Cerebellar nuclear complex (tissue), 1 donor: Measurements from ENCODE around the gene FBRSL1.
"Not testable (repeated sequence)": the region's sequence is repeated elsewhere in the genome, so short reads cannot be mapped to it uniquely, and the experiment has no call there.

Source experiments
- DNase-seq, 2 experiments: peaks; one replicate each; lab custom pipeline; 2025; lab: John Stamatoyannopoulos, UW

FBRSL1 gene

DNA sequence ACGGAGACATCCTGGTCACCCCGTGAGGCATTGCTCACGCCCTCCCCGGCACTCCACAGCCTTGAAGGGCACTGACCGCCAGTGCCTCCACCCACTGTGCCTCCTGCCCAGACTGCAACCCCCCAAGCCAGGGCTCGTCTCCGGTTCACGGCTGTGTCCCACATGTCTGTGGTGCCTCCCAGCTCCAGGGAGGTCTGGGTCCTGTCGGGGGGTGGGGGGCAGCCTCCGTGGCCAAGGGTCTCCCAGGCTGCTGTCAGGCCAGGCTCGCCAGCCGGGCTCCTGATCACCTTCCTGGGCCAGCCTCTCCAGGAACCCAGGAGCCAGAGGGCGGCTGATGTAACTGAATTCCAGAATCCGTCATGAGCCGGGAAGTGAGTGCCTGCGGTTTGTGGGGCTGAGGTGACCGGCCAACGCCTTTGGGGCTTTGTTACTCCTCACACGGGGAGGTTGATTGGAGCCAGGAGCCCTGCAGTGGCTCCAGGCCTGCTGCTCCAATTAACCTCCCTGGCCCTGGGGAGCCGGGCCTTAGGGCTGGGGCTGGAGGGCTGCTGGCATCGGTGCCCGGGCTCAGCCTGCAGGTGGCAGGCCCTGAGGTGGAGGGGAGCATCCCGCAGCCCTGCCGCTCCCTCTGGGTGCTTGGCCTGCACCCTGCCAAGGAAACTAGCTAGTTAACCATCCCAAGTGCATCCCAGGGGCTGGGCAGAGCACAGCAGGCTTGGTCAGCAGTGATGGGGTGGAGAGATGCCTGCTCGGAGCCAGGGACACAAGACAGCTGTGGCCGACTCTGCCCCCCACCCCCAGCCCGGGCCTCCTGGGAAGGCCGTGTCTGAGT lies 36.4 kb upstream of the FBRSL1 start:
- no peak for DNase-seq

DNA sequence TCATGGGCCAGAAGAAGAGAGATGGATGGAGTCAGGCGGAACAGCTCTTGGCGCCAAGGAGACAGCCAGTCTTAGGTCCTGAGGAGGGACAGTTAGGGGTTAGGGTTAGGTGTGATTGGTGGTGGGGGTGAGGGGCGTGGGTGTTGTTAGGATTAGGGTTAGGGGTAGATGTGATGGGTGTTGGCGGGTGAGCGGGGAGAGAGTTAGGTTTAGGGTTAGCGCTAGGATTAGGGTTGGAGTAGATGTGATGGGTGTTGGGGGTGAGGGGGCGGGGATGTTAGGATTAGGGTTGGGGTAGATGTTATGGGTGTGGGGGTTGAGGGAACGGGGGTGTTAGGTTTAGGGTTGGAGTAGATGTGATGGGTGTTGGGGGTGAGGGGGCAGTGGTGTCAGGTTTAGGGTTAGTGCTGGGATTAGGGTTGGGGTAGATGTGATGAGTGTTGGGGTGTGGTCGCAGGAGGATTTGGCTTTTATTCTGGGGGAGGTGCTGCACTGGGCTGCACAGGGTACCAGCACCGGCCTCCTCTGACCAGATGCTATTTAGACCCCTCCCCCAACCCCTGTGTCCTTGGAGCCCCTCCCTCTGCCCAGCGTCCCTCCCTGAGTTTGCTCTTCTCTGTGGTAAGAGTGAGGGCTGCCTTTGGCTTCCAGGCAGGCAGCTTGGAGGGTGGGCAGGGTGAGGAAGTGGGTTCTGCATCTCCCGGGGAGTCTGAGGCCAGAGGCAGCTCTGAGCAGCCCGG lies 35.6 kb upstream of the FBRSL1 start:
- no peak for DNase-seq

DNA sequence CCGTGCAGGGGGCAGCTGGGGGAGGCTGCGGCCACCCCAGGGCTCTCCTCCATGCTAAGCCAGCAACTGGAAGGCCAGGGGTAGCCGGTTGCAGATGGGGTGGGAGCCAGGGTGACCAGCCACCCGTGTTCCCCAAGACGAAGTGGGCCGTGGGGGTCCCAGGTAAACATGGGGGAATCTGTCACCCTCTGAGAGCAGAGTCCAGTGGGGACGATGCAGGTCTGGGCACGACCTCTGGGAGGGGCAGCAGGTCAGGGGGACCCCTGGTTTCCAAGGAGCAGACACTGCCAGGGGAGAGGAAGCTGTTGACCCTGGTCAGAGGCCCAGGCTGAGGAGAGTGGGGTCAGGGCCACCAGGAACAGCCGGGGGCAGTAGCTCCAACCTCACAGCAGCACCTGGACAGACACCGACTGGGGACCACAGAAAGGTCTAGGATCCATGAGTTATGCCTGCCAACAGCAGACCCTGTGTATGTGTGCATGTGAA lies 35.0 kb upstream of the FBRSL1 start:
- no peak for DNase-seq

DNA sequence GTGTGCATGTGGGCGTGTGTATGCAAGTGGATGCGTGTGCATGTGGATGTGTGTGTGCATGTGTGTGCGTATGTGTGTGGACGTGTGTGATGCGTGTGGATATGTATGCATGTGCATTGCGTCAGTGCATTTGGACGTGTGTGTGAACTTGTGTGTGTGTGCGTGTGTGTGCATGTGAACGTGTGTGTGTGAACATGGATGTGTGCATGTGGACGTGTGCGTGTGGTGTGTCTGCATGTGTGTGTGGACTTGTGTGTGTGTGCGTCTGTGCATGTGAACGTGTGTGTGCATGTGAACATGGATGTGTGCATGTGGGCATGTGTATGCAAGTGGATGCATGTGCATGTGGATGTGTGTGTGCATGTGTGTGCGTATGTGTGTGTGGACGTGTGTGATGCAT lies 34.4 kb upstream of the FBRSL1 start:
- no peak for DNase-seq

DNA sequence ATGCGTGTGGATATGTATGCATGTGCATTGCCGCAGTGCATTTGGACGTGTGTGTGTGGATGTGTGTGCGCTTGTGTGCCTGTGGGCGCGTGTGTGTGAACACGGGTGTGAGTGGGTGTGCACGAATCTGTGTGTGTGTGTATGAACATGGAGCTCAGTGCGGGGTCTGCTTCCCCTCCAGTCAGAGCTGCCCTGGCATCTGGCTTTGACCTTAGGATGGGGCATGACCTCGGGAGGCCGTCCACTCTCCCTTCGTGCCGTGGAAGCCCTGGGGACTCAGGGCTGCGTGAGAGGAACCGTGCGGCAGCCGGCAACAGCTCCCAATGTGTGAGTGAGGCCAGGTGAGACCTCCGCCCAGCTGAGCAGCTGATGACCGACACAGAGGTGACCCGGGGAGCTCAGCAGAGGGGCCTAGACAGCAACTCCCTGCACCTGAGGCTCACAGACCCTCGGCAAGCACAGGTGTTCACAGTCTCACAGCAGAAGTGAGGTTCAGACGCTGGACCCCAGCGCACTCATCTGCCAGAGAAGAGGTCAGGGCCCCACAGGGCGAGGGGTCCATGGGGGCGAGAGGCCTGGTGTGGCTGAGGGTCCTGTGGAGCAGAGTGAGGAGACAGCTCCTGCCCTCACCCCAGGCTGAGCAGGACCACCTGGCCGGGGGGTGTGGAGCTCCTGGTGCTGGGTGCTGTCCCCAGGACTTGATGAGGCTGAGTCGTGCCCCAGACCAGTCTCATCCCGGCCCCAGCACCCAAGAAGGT lies 33.6 kb upstream of the FBRSL1 start:
- no peak for DNase-seq

DNA sequence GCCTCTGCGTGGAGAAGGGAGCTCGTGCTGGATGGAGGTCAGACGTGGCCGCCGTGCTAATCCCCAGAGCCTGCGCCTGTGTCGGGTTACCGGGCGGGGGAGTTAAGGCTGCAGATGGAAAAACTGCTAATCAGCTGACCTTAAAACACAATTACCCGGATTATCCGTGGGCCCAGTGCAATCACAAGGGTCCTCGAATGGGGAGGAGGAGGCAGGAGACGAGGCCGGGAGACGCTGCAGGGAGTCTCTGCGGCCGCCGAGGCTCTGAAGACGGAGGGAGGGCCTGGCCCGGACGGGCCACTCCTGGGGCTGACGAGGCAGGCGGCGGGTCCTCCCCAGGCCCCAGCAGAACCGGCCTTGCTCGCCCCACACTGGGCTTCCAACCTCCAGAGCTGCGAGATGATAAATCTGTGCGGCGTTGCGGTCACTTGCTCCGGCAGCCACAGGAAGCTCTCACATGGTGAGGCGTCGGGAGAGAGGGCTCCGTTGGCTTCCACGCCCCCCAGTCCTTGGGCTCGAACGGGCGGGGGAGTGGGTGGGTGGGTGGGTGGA lies 32.9 kb upstream of the FBRSL1 start:
- DNase-seq: no peak

DNA sequence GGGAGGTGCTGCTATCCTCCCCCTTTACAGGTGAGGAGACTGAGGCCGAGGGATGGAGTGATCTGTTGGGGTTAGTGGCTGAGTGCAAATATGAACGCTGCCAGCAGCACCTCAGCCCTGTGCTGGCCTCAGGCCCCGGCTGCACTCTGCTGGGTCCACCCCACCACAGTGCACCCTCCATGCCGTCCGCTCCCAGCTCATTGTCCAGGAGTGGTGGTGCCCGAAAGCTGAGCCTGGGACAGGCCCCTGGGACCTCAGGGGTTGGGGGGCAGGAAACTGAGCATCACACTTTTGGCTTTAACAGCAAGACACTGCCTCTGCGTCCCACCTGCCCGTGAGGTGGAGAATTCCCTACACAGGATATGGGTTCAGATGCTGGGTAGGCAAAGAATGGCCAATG lies 31.5 kb upstream of the FBRSL1 start:
- no peak for DNase-seq

DNA sequence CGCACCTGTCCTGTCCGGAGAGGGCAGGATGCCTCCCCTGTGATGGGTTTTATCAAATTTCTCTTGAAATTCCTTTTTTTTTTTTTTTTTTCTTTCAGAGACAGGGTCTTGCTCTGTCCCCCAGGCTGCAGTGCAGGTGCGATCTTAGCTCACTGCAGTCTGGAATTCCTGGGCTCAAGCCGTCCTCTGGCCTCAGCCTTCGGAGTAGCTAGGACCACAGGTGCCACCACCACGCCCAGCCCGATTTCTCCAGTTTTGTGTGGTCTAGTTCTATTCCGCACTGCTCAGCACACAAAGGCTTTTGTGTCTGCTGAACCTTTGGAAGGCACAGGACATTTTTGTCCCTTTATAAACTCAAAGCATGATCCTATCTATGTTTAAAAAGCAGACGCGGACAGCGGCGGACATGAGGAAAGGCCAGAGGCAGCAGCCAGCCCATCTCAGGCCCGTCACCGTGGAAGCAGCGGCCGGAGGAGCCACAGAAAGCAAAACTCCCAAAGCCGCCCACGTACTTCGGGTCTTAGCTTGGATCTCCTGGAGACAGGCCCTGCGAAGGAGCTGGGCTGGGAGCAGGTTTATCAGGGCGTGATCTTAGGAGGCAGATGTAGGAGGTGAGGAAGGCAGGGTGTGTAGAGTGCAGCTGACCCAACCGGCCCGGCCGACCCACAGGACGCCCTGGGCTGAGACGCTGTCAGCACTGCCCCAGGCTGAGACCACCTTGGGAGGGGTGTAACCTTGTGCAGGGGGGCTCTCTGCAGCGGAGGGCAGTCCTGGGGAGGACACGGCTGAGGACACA lies 30.9 kb upstream of the FBRSL1 start:
- DNase-seq: no peak

DNA sequence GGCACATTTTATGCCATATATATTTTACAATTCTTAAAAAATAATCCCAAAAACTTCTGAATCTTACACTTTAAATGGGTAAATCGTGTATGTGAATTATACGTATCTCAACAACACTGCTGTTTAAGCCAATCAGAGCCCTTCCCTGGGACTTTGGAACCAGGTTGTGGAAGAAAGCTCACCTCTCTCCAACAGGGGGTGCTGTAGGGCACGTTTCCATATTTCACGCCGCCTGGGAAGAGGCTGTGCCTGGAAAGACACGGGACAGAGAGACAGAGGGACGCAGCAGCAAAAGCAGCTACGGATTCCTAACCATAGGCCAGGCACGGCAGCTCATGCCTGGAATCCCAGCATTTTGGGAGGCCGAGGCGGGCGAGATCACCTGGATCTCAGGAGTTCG lies 29.4 kb upstream of the FBRSL1 start:
- DNase-seq: no peak

DNA sequence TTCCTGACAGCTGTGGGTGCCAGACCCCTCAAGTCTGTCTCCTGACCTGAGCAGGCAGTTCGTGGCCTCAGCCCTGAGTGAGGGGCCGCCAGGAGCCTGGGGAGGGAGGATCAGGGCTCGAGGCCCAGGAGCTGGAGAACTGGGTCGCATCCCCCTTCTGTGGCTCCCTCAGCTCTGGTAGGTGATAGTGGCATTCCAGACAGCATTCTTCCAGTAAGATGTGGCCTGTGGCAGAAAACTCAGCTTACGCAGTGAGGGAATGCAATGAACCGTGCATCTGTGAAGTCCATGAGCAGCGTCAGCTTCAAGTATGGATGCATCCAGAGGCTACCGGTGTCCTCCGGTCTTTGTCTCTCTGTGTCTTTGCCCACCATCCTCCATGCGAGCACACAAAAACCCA lies 28.4 kb upstream of the FBRSL1 start:
- DNase-seq: no peak

DNA sequence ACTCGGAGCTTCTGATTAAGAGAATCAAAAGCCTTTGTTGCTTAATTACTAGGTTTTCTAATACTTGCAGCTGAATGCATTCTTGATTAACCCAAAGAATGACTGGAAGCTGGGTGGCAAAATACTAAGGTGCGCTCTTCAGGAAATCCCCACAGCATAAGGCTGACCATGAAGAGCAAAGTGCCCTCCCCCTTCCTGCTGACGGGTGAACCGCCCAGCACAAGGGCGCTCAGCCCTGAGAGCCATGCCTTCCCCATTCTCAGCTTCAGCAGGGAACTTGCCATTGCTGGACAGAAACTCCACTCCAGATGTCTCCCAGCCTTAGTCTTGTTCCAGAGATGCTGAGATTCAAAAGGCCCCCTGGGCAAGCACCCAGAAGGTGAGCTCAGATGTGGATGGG lies 27.2 kb upstream of the FBRSL1 start:
- no peak for DNase-seq

DNA sequence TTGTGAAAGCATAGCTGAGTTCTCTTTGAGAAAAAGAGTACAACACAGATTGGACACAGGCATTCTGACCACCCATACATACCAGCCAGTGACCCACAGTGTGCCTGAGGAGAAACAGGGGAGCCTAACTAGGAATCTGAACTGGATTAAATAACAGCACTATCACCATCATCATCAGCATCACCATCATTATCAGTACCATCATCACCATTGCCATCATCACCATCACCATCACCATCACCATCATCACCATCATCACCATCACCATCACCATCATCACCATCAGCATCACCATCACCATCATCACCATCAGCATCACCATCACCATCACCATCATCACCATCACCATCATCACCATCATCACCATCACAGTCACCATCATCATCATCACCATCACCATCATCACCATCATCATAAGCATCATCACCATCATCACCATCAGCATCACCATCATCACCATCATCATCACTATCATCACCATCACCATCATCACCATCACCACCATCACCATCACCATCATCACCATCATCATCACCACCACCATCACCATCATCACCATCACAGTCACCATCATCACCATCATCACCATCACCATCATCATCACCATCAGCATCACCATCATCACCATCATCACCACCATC lies 26.5 kb upstream of the FBRSL1 start:
- DNase-seq: not testable (repeated sequence)

DNA sequence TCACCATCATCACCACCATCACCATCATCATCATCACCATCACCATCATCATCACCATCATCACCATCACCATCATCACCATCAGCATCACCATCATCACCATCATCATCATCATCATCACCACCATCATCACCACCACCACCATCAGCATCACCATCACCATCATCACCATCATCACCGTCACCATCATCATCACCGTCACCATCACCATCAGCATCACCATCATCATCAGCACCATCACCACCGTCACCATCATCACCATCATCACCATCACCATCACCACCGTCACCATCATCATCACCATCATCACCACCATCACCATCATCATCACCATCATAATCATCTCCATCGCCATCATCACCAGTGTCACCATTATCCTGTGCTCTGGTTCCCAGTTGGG lies 25.6 kb upstream of the FBRSL1 start:
- not testable (repeated sequence) for DNase-seq

DNA sequence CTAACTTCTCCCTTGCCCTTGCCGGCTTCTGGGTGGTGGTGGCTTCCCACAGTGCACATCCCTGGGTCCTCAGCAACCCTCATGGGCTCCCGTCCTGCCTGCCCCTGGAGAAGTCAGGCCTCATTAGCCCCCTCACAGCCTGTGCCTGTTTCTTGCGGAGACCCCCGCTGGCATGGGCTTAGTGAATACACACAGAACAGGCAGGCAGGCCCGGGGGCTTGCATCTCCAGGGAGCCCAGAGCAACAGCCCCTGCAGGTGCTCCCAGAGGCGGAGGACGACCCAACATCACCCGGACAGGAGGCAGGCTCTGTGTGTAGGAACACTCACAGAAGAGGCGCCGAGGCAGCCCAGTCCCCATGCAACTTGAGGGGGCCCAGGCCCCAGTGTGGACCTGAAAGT lies 25.1 kb upstream of the FBRSL1 start:
- DNase-seq: no peak

DNA sequence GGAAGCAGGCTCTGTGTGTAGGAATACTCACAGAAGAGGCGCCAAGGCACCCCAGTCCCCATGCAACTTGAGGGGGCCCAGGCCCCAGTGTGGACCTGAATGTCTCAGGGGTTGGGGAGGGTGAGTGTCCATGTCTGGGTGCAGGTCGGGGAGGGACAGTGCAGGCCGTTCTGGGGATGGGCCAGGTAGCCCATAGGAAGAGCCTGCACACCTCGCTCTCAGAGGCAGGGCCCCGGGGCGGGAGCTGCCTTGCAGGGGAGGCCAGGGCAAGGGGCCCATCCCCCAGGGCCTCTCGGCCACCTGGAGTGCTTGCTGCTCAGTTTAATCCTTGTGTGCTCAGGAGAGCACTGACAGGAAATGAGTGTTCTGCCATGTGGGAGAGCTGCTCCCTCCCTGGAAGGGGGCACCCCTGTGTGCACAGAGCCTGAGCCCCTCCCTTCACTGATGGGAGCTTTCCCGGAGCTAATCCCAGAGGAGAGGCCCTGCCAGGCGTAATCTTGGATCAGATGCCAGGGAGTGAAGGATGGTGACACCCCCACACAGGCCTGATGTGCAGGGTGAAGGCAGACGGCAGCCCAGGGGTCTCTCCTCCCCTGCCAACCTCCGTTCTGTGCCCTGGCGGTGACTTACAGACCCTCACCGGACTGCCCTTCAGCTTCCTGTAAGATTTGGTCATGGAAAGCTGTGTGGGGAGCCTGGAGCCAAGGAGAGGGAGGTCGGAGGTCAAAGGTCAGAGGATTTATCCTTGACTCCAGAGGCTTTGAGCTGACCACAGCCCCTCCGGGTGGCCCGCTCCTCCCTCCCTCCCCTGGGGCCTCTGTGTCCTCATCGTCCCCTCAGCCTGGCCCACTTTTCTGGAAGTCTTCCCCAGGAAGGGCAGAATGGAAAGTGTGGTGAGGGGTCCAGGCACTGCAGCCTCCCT lies 24.4 kb upstream of the FBRSL1 start:
- no peak for DNase-seq

DNA sequence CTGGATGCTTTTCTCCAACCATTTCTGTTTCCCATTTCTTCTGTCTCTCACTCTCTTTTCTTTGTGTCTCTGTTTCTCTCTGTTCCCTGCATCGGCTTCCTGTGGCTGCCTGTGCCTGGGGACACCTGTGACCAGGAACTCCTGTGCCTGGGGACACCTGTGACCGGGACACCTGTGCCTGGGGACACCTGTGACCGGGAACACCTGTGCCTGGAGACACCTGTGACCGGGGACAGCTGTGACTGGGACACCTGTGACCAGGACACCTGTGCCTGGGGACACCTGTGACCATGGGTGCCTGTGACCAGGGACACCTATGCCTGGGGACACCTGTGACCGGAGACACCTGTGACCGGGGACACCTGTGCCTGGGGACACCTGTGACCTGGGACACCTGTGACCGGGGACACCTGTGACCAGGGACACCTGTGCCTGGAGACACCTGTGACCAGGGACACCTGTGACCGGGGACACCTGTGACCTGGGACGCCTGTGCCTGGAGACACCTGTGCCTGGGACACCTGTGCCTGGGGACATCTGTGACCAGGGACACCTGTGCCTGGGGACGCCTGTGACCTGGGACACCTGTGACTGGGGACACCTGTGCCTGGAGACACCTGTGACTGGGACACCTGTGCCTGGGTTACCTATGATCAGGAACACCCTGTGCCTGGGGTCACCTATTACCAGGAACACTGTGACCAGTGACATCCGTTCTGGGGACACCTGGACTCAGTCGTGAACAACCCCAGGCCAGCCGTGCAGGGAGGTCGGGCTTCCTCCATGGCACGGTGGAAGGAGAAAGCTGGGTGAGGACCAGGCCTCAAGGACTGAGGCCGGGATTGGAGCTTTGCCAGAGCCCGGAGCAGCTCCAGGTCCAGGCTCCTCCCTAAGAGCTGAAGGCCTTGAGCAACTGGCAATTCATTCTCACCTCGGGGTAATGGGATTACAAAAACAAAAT lies 23.4 kb upstream of the FBRSL1 start:
- no peak for DNase-seq

DNA sequence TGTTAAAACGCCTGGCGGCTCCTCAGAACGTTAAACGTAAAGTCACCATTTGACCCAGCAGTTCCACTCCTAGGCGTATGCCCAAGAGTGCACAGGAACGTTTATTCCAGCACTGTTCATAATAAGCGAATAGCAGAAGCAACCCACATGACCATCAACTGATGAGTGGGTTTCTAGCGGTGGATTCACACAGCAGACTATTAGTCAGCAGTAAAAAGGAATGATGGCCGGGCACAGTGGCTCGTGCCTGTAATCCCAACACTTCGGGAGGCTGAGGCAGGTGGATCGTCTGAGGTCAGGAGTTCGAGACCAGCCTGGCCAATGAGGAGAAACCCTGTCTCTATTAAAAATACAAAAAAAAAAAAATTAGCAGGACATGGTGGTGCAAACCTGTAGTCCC lies 22.4 kb upstream of the FBRSL1 start:
- DNase-seq: no peak

DNA sequence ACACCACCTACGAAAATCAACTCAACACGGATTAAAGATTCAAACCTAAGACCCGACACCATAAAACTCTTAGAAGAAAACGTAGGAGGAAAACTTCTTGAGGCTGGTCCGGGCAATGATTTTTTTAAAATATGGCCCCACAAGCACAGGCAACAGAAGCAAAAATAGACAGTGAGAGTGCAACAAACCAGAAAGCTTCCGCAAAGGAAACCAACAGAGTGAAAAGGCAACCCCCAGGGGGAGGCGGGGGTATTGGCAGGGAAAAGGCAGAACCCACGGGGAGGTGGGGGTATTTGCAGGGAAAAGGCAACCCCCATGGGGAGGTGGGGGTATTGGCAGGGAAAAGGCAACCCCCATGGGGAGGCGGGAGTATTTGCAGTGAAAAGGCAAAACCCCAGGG lies 20.5 kb upstream of the FBRSL1 start:
- no peak for DNase-seq

DNA sequence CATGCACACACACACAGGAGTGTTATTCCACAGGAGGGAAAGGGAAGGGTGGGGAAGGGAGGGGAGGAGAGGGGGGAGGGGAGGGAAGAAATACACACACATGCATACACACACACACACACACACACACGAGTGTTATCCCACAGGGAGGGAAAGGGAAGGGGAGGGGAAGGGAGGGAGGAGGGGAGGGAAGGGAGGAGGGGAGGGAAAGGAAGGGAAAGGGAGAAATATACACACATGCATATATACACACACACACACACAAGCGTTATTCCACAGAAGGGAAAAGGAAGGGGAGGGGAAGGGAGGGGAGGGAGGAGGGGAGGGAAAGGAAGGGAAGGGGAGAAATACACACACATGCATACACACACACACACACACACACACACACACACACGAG lies 19.6 kb upstream of the FBRSL1 start:
- DNase-seq: no peak
